Ovary (tissue), 9 donors: ENCODE results near the gene ZBTB45. TPM values are rescaled to one million over a fixed set of nuclear protein-coding genes. Genes with fewer than 3 reads are reported as not detected.
"Not testable (repeated sequence)": the region's sequence is repeated elsewhere in the genome, so short reads cannot be mapped to it uniquely, and the experiment has no call there.

Experiments
- DNase-seq, 5 donors: peaks; one replicate each; pipeline ENCODE4 v3.0.0-alpha.2; 2019 to 2020
- H3K27ac ChIP-seq, 2 donors: fragments of 200-600 bp; one replicate each; pipeline versions ENCODE4 v1.5.1 to v1.8.0; 2019 to 2022
- H3K27me3 ChIP-seq: fragments of 200-600 bp; one replicate; pipeline ENCODE4 v1.8.0; 2022
- H3K36me3 ChIP-seq: fragments of 200-600 bp; sonication (generic); one replicate; pipeline ENCODE4 v1.5.1; 2019
- H3K4me1 ChIP-seq: one replicate; pipeline ENCODE4 v1.8.1; 2013; ENCODE audit warnings: mild to moderate bottlenecking, moderate library complexity; ENCODE audit not compliant: insufficient read depth
- H3K4me3 ChIP-seq: fragments of 200-600 bp; sonication (generic); one replicate; pipeline ENCODE4 v1.5.1; 2017
- H3K9me3 ChIP-seq, 2 donors: fragments of 200-600 bp in 1 of 2; sonication (generic) in 1 of 2; one replicate each; pipeline versions ENCODE4 v1.5.1 to v1.8.1; 2013 to 2019; ENCODE audit warnings: mild to moderate bottlenecking in 1 of 2, moderate library complexity in 1 of 2
- CTCF ChIP-seq, 3 donors: fragments of 450-650 bp in 2 of 3; fragments of 200-600 bp in 1 of 3; IDR thresholded peaks; one replicate each; pipeline versions ENCODE4 v1.5.1 to v1.8.0; 2016 to 2022; ENCODE audit warnings: antibody characterized with exemption in 3 of 3, mild to moderate bottlenecking in 1 of 3
- EP300 ChIP-seq: sonication (generic); formaldehyde crosslinking; IDR thresholded peaks from one replicate; pipeline ENCODE4 v1.6.1; 2017; ENCODE audit warnings: antibody characterized with exemption
- POLR2A ChIP-seq: fragments of 450-650 bp; IDR thresholded peaks from one replicate; pipeline ENCODE4 v1.6.1; 2017; ENCODE audit warnings: antibody characterized with exemption, mild to moderate bottlenecking, moderate library complexity
- WGBS, 3 donors: extraction: QIAGEN DNeasy Blood & Tissue Kit in 1 of 3; methylation state at CpG; one replicate each; pipeline versions ENCODE4 v1.1.5 to v1.1.7; 2013 to 2017; 5-methylcytosine and 5-hydroxymethylcytosine counted together
- intact Hi-C, 4 donors: fragments of 100-400 bp; cut with DNase I; formaldehyde crosslinking; loops; one replicate each; pipeline versions ENCODE4 v1.11.0 to v1.15.1; 2022 to 2023
- polyA plus RNA-seq, 2 donors: library from polyadenylated mRNA; stranded (reverse); fragments of 200-250 nt in 1 of 2; fragments of 350-450 nt in 1 of 2; fragmentation: Illumina TruSeq in 1 of 2; extraction: RNeasy Lipid Tissue Mini Kit (QIAGEN cat#74804) in 1 of 2; gene quantifications; one replicate each; pipeline ENCODE4 v1.2.3, GENCODE V29; 2013 to 2014
- total RNA-seq, 7 donors: library from RNA; depleted of rRNA in 2 of 7; stranded (reverse); fragments of >200 nt in 2 of 7; fragmentation: NEBNext Ultra II Directional in 3 of 7; extraction: Animal tissue kit (Norgen Biotek cat#: 25700) in 3 of 7; gene quantifications; one replicate each; pipeline versions ENCODE4 v1.1.0 to v1.2.4, GENCODE V29; 2016 to 2023
- donor health status: DM: no; HTN: no; CAD: no; lungs with moderate emphysema.
- donor health status: DM: no; HTN: no; CAD: no.
- donor health status: Bipolar disorder and iron deficiency.
- donor health status: DM: yes; HTN: yes; CAD: no.
- donor health status: DM: no; HTN: no; CAD: no.
- donor health status: DM: yes; HTN: yes; CAD: no.

ZBTB45 gene
- total and polyA plus RNA-seq, 9 donors: 1.1 to 23.3 (median 14.1) TPM

GRCh38 chr19:58491393-58491792, 28.2 kb downstream of the ZBTB45 start:
- Histone ChIP-seq H3K27me3 (no peaks in the 10 kb centered on the region), H3K36me3 (no peaks in the 10 kb centered on the region), H3K27ac (no peak overlapping the region), H3K4me3 (no peak overlapping the region), H3K9me3 (no peaks in the 10 kb centered on the region), H3K4me1 (no peaks in the 10 kb centered on the region)
- intact Hi-C loops: no loop called here
- TF ChIP-seq POLR2A (no peak), EP300 (no peak), CTCF (IDR thresholded peaks at IDR 0.05) (no peak)
- DNase-seq: no peak
- WGBS, 3 donors: 81 to 85% (median 84%) methylated on average over 5 of the region's 5 CpGs

GRCh38 chr19:58484349-58484748, 35.3 kb downstream of the ZBTB45 start:
- H3K4me1 ChIP-seq, intact Hi-C loops, H3K4me3 ChIP-seq, H3K9me3 ChIP-seq, DNase-seq, H3K36me3 ChIP-seq, H3K27ac ChIP-seq, H3K27me3 ChIP-seq: not testable (repeated sequence)
- WGBS, 3 donors: 94 to 96% (median 95%) methylated on average over 5 of the region's 5 CpGs

- Histone ChIP-seq H3K4me3 (no peak overlapping the region), H3K4me1 (no peaks in the 10 kb centered on the region), H3K36me3 (no peaks in the 10 kb centered on the region), H3K27ac (no peak overlapping the region), H3K27me3 (no peaks in the 10 kb centered on the region), H3K9me3 (no peaks in the 10 kb centered on the region)
- TF ChIP-seq CTCF (IDR thresholded peaks at IDR 0.05): no peak
- TF ChIP-seq EP300: no peak
- no peak for TF ChIP-seq POLR2A
- no peak for DNase-seq
- intact Hi-C loops: no loop called here
- 73 to 91% (median 86%) methylated on average over 2 of the region's 2 CpGs for WGBS, 3 donors
These were observed 35.8 kb downstream of the ZBTB45 start for GRCh38 chr19:58483776-58484175.

GRCh38 chr19:58482372-58482771, 37.2 kb downstream of the ZBTB45 start:
- Histone ChIP-seq H3K4me3 (no peak overlapping the region), H3K27ac (no peak overlapping the region), H3K36me3 (no peaks in the 10 kb centered on the region), H3K9me3 (no peaks in the 10 kb centered on the region), H3K27me3 (no peaks in the 10 kb centered on the region), H3K4me1 (no peaks in the 10 kb centered on the region)
- no peak for DNase-seq
- WGBS, 3 donors: 85 to 92% (median 89%) methylated on average over 7 of the region's 7 CpGs
- TF ChIP-seq CTCF (IDR thresholded peaks at IDR 0.05): no peak
- TF ChIP-seq POLR2A: no peak
- no peak for TF ChIP-seq EP300
- intact Hi-C loops: no loop called here

GRCh38 chr19:58480831-58481230, 38.8 kb downstream of the ZBTB45 start:
- Histone ChIP-seq H3K27ac (no peak overlapping the region), H3K27me3 (no peaks in the 10 kb centered on the region), H3K4me3 (no peak overlapping the region), H3K36me3 (no peaks in the 10 kb centered on the region), H3K9me3 (no peaks in the 10 kb centered on the region), H3K4me1 (peaks cover 3% of the 10 kb centered on the region)
- TF ChIP-seq CTCF (IDR thresholded peaks at IDR 0.05) (no peak), POLR2A (no peak), EP300 (no peak)
- intact Hi-C loops: no loop called here
- no peak for DNase-seq
- 67 to 83% (median 77%) methylated on average over 2 of the region's 2 CpGs for WGBS, 3 donors
